NCI-H345 (cell line): Measurements from ENCODE around the gene NCK2.

Experiments used
- DNase-seq: peaks from one replicate; lab custom pipeline; 2025; lab: John Stamatoyannopoulos, UW

Gene NCK2

DNA sequence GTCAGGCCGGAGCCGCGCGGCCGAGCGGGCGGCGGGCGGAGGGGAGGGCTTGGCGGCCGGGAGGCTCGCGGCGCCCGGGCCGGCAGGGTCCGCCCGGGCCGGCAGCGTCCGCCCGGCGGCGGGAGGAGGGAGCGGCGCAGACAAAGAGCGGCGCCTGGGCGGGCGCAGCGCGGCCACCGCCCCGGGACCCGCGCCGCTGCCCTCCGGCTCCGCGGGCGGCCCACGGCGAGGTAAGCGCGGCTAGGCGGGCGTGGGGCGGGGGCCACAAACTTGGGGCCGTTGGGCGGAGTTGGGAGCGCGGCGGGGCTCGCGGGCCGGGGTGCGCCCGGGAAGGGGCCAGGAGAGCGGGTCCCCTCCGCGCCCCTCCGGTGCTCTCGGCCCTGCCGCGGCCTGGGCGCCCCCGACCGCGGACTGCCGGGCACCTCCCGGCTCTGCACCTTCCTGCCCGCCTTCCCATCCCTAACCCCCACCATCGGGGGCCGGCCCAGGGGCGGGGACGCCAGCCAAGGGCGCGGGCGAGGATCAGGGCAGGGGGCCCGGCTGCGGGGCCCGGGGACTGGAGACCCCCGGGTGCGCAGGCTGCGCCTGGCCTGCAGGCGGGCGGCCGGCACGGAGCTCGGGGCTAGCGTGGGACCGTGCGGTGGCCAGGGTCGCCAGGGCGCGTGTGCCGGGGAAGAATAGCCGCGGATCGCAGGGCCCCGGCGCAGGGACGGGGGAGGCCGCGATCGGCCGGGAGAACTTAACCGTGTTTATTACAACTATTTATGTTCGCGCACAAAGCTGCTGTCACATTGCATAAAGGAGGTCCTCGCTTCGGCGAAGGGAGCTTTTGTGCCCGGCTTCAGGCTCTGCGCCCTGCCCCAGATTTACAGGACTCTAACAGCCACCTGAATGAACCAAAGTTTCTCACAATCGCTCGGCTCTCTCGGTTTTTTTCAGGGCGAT lies at the start of gene NCK2:
NCK2 (plus strand) TSS at position 4 of the 945 bp plus-strand sequence. CDS start 110,152 bp downstream, outside the sequence.
- no peak for DNase-seq

DNA sequence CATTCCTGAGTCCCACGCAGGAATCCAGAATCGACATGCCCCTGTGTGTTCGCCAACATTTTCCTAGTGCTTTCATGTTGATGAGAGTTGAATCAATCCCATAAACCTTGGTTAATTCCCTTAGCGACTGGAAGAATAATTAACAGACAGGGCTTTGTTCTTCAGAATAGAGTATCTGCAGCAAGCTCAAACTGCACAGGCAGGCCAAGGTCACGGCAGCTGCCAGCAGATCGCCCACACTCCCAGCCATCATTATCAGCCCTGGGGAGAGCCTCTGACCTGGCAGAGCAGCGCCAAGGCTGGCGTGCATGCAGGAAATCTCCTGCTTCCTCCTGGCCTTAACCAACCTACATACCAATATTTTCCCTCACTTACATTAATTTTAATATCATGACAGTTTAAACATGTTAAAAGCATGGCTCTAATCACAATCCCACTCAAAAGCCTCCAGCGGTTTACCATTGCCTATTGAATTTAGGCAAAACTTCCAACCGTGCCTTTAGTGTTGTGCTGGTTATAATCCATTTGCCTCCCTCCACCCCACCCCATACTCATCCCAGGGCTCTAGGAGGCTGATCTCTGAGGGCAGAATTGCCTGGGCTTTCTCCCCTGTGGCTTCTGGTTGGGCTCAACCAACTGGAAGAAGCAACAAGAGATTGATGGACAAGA lies 46.8 kb upstream of the NCK2 start:
- no peak for DNase-seq

DNA sequence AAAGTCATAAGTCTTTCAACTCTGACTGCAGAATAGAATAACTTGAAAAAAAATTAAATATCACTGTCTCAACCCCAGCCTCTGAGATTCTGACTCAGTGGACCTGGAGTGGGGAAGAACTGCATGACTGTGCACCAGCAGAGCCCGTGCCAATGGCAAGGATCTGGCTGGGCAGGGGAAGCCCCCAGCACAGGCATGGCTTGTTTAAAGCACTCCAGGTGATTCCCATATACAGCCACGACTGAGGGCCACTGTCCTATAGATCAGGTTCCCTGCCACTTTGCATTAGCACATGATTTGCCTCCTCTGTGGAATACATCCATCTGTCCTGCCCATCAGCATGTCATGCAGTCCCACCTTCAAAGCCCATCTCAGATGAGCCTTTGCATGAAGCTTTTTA lies 45.9 kb upstream of the NCK2 start:
- no peak for DNase-seq

DNA sequence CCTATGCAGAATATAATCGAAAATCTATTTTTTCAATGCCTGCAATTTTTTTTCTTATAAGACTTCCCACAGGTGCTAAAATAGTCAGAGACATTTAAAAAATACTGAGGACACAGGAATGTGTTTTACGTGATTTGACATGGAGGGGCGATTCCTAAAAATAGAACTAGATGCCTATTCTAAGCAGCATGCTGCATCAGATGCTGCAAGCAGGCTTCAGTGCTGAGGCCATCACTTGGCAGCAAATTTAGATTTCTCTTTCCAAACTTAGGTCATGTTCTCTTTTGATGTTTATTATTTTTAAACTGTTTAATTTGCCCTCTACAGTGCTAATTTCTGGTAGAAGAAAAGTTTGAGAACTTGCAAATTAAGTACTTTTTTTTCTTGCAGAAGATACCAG lies 43.7 kb upstream of the NCK2 start:
- DNase-seq = no peak

DNA sequence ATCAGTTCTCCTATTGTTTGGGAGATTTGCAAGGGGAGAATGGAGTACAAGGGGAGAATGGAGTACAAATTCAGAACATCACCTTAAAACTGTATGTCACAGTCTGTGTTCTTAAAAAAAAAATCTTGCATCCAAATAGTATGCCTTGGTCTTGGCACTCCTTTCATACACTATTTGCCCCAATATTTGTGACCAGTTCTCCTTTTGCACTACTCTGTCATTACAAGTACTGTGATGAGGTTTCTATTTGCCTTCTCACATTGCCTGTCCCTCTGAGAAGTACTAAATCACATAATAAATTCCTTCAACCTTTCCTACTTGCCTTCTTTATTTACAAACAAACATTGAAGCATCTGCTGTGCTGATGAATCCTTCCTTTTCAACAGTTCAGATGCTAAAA lies 36.0 kb upstream of the NCK2 start:
- DNase-seq = no peak

GRCh38 chr2:105711394-105711793 lies 33.3 kb upstream of the NCK2 start:
- DNase-seq = no peak

GRCh38 chr2:105712166-105712915 lies 32.4 kb upstream of the NCK2 start:
- peak; percentile 39 for DNase-seq

GRCh38 chr2:105712981-105713596 lies 31.6 kb upstream of the NCK2 start:
- peak; percentile 39 for DNase-seq

GRCh38 chr2:105714141-105714540 lies 30.6 kb upstream of the NCK2 start:
- no peak for DNase-seq

GRCh38 chr2:105718846-105719481 lies 25.7 kb upstream of the NCK2 start:
- DNase-seq = no peak

DNA sequence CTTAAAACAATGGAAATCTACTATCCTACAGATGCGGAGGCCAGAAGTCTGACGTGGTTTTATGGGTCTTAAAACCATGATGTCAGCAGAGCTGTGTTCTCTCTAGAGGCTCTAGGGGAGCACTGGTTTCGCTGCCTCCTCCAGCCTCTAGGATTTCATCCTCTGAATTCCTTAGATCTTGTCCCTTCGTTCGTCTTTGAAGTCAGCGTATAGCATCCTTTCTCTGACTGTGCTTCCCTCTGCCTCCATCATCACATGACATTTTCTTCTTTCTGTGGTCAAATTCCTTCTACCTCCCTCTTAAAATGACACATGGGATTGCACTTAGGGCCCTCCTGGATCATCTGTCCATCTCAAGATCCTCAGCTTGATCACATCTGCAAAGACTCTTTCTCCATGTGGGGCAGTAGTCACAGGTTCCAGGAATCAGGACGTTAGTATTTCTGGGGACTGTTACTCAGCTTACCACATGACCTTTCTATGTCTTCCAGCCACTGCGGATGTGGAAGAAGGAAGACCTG lies 22.7 kb upstream of the NCK2 start:
- no peak for DNase-seq

GRCh38 chr2:105722726-105723297 lies 21.9 kb upstream of the NCK2 start:
- no peak for DNase-seq

DNA sequence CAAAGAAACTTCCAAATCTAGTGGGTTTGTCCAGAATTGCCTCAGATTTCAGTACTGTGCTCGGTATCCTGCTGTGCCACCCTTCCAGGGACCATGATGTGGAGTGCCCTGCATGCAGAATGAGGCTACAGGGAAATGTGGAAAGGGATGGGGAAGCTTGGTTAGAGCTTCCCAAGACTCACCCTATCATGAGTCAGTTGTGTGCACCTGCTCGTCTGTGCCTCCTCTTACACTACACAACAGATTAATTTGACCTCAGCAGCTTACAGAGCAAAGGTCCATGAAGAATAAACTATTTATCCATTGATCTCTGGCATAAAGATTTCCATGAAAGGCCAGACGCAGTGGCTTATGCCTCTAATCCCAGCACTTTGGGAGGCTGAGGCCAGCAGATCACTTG lies 21.3 kb upstream of the NCK2 start:
- no peak for DNase-seq

GRCh38 chr2:105725388-105725787 lies 19.3 kb upstream of the NCK2 start:
- no peak for DNase-seq

DNA sequence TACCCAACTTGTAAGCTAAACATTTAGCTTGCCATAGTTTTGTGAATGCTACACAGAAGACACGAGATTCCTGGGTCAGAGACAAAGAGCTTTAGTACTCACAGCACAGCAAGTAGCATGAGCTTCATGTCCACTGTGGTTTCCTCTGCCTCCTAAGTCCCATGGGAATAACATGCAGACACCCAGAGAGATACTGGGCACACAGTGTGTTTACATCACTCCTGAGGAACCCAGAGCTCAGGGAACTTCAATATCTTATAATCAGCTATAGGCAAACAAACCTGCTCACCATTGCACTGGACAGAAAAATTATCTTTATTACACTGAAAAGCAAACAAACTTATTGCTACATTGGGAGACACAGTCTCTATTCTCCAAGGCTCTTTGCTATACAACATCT lies 14.5 kb upstream of the NCK2 start:
- DNase-seq = no peak

- no peak for DNase-seq
Observed at GRCh38 chr2:105731511-105731910, 13.2 kb upstream of the NCK2 start.

DNA sequence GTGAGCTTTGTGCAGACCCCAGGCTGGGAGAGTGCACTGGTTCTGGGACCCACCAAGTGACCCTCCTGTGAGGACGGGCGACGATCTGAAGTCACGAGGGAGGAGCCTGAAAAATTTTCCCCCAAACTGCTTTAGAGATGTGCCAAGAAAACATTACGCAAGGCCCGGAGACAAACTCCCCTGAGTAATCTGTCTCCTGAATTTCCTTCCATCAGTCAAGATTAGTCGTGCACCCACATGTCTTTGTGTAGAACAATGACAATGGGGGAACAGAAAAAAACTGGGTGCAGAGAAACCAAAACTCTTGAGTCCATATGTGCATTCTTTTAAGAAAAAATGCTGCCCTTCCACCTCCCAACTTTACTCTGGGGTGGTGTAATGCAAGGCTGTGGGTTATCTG lies 12.6 kb upstream of the NCK2 start:
- DNase-seq = no peak

DNA sequence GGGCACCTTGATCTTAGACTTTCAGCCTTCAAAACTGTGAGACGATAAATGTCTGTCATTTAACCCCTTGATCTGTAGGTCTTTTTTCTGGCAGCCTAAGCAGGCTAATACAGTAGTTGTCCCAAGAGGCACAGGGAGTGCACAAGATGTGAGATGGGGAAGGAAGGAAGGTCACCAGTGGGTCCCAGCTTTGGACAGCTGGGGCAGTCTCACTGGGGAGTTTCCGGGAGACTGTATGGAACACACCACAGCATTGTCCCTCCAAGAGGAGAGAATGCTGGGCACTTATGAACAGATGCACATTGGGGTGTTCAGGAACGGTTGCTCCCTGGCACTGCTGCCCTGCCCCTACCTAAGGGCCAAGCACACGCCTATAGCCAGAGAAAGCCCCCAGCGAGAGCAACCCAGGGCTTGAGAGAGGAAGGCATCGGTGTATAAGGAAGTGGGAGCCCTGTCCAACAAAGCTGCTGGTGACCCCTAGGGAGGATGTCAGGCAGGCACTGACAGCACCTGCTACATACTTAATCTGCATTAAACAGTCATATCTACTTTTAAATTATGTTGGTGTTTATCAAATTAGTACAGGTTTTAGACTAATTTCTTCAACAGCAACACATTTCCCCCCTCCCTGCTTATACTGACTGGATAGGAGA lies 11.6 kb upstream of the NCK2 start:
- DNase-seq = no peak

- DNase-seq = no peak
Observed at GRCh38 chr2:105733875-105734274, 10.8 kb upstream of the NCK2 start.

- DNase-seq = no peak
Observed at GRCh38 chr2:105734762-105735538, 9.8 kb upstream of the NCK2 start.
